Activated B cell treated with CpG ODN at 0.5 μM for 24 hours (primary cell): ENCODE results near the gene NBL1. TPM values are rescaled to one million over a fixed set of nuclear protein-coding genes. Genes with fewer than 3 reads are reported as not detected.

ENCODE experiments used
- ATAC-seq: fragments of 200-7000 bp; cut with Tn5 transposase; one replicate; pipeline ENCODE4 v1.10.0; 2021; ENCODE audit warnings: low read depth, mild to moderate bottlenecking, moderate library complexity
- CTCF ChIA-PET: fragments of 350-600 bp; sonication (Branson Sonifier 250); formaldehyde crosslinking; loops from one replicate; lab custom pipeline; 2021; ENCODE audit warnings: antibody characterized with exemption; lab: Charles Lee
- POLR2A ChIA-PET: fragments of 350-600 bp; sonication (Branson Sonifier 250); formaldehyde crosslinking; loops from one replicate; lab custom pipeline; 2021; ENCODE audit warnings: antibody characterized with exemption; lab: Charles Lee
- DNase-seq: peaks from one replicate; pipeline ENCODE4 v3.0.0; 2022
- H3K27ac Mint-ChIP-seq: one replicate; pipeline ENCODE4 v1.8.0; 2020; ENCODE audit warnings: mixed read lengths
- H3K27me3 Mint-ChIP-seq: one replicate; pipeline ENCODE4 v1.8.0; 2021; ENCODE audit warnings: mixed read lengths
- H3K36me3 Mint-ChIP-seq: one replicate; pipeline ENCODE4 v1.8.0; 2021; ENCODE audit warnings: low read depth, mixed read lengths
- H3K4me1 Mint-ChIP-seq: one replicate; pipeline ENCODE4 v1.8.0; 2021; ENCODE audit warnings: mixed read lengths
- H3K4me3 Mint-ChIP-seq: one replicate; pipeline ENCODE4 v1.8.0; 2020; ENCODE audit warnings: mild to moderate bottlenecking, mixed read lengths
- H3K9me3 Mint-ChIP-seq: one replicate; pipeline ENCODE4 v1.8.0; 2020; ENCODE audit warnings: mixed read lengths
- intact Hi-C: fragments of 100-400 bp; cut with micrococcal nuclease; formaldehyde crosslinking; loops from one replicate; pipeline ENCODE4 v1.15.1; 2024
- total RNA-seq: library from RNA; stranded (reverse); gene quantifications from 2 replicates; pipeline ENCODE4 v1.2.3, GENCODE V29; 2022
- TF ChIP-seq, protein P1 (sequence below): fragments of 200-600 bp; IDR thresholded peaks from one replicate; pipeline ENCODE4 v1.8.0; 2022; ENCODE audit warnings: antibody characterized with exemption, mild to moderate bottlenecking

Gene NBL1
- total RNA-seq, 1 donor from 2014 or later: 0.64 TPM

DNA sequence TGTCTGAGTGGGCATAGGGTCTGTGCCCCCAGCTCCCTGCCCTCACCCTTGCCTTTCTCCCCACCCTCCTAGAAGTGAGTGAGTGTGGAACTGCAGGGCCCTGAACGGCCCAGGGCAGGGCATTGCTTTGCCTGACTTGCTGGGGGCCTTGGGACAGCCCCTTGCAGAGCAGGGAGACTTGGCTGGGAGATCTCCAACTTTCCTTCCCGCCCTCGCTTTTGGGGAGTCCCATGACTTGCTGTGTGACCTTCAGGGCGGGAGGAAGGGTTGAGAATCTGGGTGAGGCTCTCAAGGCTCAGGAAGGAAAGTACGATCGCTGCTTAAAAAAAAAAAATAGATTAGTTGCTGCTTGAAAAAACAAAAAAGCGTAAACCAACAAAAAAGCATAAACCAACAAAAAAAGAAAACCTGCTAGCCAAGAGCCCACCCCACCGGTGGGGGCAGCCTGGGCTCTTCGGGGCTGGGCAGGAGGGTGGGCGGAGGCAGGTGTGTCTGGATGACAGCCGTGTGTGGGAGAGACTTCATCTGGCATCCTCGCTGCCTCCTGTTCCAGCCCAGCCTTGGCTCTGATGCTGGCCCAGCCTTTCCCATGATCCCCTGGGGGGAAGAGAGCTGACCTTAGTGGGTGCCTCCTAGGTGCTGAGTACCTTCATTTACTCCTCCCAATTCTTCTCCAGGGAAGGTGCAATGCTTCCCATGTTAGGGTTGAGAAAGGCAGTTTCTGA is 6.5 kb downstream of the NBL1 start:
- no peaks in the 10 kb centered on the region for H3K36me3 Mint-ChIP-seq
- no peak overlapping the region for H3K4me3 Mint-ChIP-seq
- peaks cover 31% of the 10 kb centered on the region for H3K27me3 Mint-ChIP-seq
- DNase-seq: no peak
- no peak overlapping the region for H3K27ac Mint-ChIP-seq
- POLR2A ChIA-PET: no interaction called here
- intact Hi-C loops: loop anchor here (1.0 to 5.0 kb wide), 2 partner anchors 306 to 408 kb away; no protein-coding TSS in a partner anchor
- peaks cover 4% of the 10 kb centered on the region for H3K4me1 Mint-ChIP-seq
- H3K9me3 Mint-ChIP-seq: no peaks in the 10 kb centered on the region
- no peak for ATAC-seq
- CTCF ChIA-PET: interaction anchor here (1.3 to 1.8 kb wide), 3 partner anchors 260 to 471 kb away, joined by 5 to 8 read pairs (median 6); no protein-coding TSS in a partner anchor
- TF ChIP-seq, protein P1, sequence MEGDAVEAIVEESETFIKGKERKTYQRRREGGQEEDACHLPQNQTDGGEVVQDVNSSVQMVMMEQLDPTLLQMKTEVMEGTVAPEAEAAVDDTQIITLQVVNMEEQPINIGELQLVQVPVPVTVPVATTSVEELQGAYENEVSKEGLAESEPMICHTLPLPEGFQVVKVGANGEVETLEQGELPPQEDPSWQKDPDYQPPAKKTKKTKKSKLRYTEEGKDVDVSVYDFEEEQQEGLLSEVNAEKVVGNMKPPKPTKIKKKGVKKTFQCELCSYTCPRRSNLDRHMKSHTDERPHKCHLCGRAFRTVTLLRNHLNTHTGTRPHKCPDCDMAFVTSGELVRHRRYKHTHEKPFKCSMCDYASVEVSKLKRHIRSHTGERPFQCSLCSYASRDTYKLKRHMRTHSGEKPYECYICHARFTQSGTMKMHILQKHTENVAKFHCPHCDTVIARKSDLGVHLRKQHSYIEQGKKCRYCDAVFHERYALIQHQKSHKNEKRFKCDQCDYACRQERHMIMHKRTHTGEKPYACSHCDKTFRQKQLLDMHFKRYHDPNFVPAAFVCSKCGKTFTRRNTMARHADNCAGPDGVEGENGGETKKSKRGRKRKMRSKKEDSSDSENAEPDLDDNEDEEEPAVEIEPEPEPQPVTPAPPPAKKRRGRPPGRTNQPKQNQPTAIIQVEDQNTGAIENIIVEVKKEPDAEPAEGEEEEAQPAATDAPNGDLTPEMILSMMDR: no peak

DNA sequence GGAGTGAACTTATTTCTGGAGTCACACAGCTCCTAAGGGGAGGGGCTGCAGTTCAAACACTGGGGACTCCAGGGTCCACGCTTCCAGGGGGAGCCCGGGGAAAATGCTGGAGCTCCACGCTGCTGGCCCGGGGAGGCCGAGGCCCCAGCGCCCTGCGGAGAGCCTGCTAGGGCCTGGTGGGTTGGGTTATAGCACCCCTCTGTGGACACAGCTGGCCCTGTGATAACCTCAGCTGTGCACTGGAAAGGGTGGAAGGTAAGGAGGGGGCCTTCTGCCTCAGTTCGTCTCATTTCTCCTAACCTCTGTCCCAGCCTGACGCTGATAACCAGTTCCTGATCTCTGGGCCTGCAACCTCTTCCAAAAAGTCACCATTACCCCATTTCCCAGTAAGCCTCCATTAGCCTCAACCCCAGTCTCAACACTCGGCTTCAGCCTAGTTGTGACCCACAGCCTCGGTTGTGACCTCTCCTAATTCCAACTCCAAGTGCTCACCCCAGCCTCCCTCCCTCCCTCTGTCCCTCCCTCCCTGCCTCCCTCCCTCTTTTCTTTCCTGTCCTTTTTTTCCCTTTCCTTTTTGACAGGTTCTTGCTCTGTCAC is 7.1 kb downstream of the NBL1 start:
- POLR2A ChIA-PET: no interaction called here
- no peaks in the 10 kb centered on the region for H3K36me3 Mint-ChIP-seq
- H3K4me1 Mint-ChIP-seq: peaks cover 4% of the 10 kb centered on the region
- peaks cover 28% of the 10 kb centered on the region for H3K27me3 Mint-ChIP-seq
- intact Hi-C loops: loop anchor here (1.0 to 5.0 kb wide), 2 partner anchors 307 to 409 kb away; no protein-coding TSS in a partner anchor
- CTCF ChIA-PET: interaction anchor here (1.3 to 1.8 kb wide), 3 partner anchors 260 to 472 kb away, joined by 5 to 8 read pairs (median 6); no protein-coding TSS in a partner anchor
- peak; percentile 65 for ATAC-seq
- no peak for DNase-seq
- TF ChIP-seq, protein P1: no peak
- H3K4me3 Mint-ChIP-seq: no peak overlapping the region
- no peak overlapping the region for H3K27ac Mint-ChIP-seq
- no peaks in the 10 kb centered on the region for H3K9me3 Mint-ChIP-seq

DNA sequence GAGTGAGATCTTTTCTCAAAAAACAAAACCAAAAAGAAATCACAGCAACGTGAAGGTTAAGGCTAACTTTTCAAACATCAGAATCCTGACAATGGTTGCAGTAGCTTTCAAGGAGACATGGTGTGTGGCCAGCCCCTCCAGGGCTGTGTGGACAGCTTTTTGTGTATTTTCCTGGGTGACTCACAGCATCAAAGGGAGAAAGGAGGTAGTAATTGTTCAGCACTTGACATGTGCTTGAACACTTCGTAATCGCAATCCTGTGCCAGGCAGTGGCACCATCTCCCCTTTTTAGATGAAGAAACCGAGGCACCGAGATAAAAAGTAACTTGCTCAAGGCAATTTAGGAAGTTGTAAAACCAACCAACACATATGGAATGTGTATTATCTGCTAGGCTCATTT is 10.3 kb downstream of the NBL1 start:
- no peaks in the 10 kb centered on the region for H3K9me3 Mint-ChIP-seq
- H3K27me3 Mint-ChIP-seq: peaks cover 16% of the 10 kb centered on the region
- no peak overlapping the region for H3K27ac Mint-ChIP-seq
- H3K36me3 Mint-ChIP-seq: no peaks in the 10 kb centered on the region
- H3K4me1 Mint-ChIP-seq: peaks cover 2% of the 10 kb centered on the region
- no peak overlapping the region for H3K4me3 Mint-ChIP-seq
- CTCF ChIA-PET: interaction anchor here (0.6 to 1.4 kb wide), 6 partner anchors 8 to 312 kb away, joined by 3 to 5 read pairs (median 3); no protein-coding TSS in a partner anchor
- intact Hi-C loops: loop anchor here (5.0 kb wide), 1 partner anchor 412 kb away; no protein-coding TSS in a partner anchor
- TF ChIP-seq, protein P1: no peak
- POLR2A ChIA-PET: interaction anchor here (0.6 kb wide), 1 partner anchor 241 kb away, joined by 3 read pairs; no protein-coding TSS in a partner anchor
- ATAC-seq (no peak), DNase-seq (no peak)

DNA sequence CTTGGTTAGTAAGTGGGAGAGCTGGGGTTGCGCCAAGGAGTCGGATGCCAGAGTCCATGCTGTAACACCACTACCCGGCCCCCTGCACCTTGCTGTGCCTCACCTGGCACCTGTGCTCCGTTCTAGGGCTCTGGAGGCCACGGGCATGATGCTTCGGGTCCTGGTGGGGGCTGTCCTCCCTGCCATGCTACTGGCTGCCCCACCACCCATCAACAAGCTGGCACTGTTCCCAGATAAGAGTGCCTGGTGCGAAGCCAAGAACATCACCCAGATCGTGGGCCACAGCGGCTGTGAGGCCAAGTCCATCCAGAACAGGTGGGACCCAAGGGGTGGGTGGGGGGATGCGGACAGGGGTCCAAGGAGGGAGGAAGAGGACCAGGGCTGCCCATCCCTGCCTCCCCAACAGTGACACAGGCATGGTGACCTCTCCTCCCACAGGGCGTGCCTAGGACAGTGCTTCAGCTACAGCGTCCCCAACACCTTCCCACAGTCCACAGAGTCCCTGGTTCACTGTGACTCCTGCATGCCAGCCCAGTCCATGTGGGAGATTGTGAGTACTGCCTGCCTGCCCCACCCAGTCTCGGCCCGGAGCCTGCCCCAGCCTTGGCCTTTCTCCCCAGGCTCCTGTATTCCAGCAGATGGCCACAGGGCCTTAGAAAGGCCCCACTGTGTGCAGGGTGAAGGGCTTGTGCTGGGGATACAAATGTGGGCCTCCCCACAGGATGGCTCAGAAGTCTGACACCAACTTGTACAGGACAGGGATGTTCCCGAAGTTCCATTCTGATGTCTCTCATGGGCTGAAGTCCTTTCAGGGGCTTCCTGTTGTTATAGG is 11.0 kb downstream of the NBL1 start:
- Mint-ChIP-seq H3K4me3 (no peak overlapping the region), H3K36me3 (no peaks in the 10 kb centered on the region), H3K27me3 (peaks cover 19% of the 10 kb centered on the region), H3K27ac (no peak overlapping the region), H3K9me3 (no peaks in the 10 kb centered on the region), H3K4me1 (peaks cover 7% of the 10 kb centered on the region)
- TF ChIP-seq, protein P1: no peak
- POLR2A ChIA-PET: interaction anchor here (0.6 kb wide), 1 partner anchor 241 kb away, joined by 3 read pairs; no protein-coding TSS in a partner anchor
- CTCF ChIA-PET: interaction anchor here (1.3 kb wide), 1 partner anchor 49 kb away, joined by 3 read pairs; no protein-coding TSS in a partner anchor
- ATAC-seq (no peak), DNase-seq (no peak)
- intact Hi-C loops: loop anchor here (5.0 kb wide), 1 partner anchor 413 kb away; no protein-coding TSS in a partner anchor
